GM12878 (cell line): ENCODE results near the gene EFNA1. TPM values are rescaled to one million over a fixed set of nuclear protein-coding genes. Genes with fewer than 3 reads are reported as not detected.

ENCODE experiments used
- ATAC-seq: fragments of 200-7000 bp; cut with Tn5 transposase; 3 replicates; pipeline ENCODE4 v1.9.1; 2020; ENCODE audit warnings: mild to moderate bottlenecking, moderate library complexity
- BruUV-seq: library from RNA; stranded (reverse); fragments of 400-500 nt; replicated peaks from 2 replicates; lab custom pipeline; 2021; lab: Mats Ljungman, UMichigan
- CTCF ChIA-PET: fragments of 300-600 bp; sonication (Branson Sonifier 250); formaldehyde crosslinking; extraction: SDS; loops from one replicate; lab custom pipeline; 2021; ENCODE audit warnings: inconsistent platforms; lab: Yijun Ruan, JAX
- POLR2A ChIA-PET: fragments of 350-600 bp; formaldehyde crosslinking; extraction: SDS; loops from one replicate; lab custom pipeline; 2021; ENCODE audit warnings: inconsistent platforms; lab: Charles Lee
- RAD21 ChIA-PET: fragments of 300-600 bp; sonication (Branson Sonifier 250); formaldehyde crosslinking; loops from one replicate; lab custom pipeline; 2023; ENCODE audit warnings: antibody characterized with exemption; ENCODE audit not compliant: unreplicated experiment; lab: Charles Lee
- SMC1A ChIA-PET: fragments of 300-600 bp; sonication (Branson Sonifier 250); formaldehyde crosslinking; loops from one replicate; lab custom pipeline; 2023; ENCODE audit not compliant: unreplicated experiment, uncharacterized antibody; lab: Charles Lee
- DNase-seq: peaks from one replicate; pipeline ENCODE4 v3.0.0-alpha.2; 2011; ENCODE audit warnings: low read depth, low spot score
- FAIRE-seq: peaks from 3 replicates; lab custom pipeline; 2011; peaks lifted over from hg19 to GRCh38; lab: Jason Lieb, UNC
- H2AFZ ChIP-seq: 2 replicates; pipeline ENCODE4 v1.6.0; 2011; ENCODE audit warnings: low read depth, low read length, control low read depth; ENCODE audit not compliant: control insufficient read depth
- H3K27ac ChIP-seq: 2 replicates; pipeline ENCODE4 v1.5.1; 2011; ENCODE audit warnings: control low read depth; ENCODE audit not compliant: control insufficient read depth, insufficient read depth
- H3K27me3 ChIP-seq, 2 experiments: replicated peaks in 1 of 2; 2 replicates each; pipeline versions ENCODE4 v1.6.0 to v1.6.1; 2011; ENCODE audit warnings: low read length in 1 of 2; ENCODE audit not compliant: control insufficient read depth in 2 of 2, insufficient read depth in 2 of 2
- H3K36me3 ChIP-seq, 2 experiments: 2 replicates each; pipeline ENCODE4 v1.5.1; 2011; ENCODE audit warnings: low read length in 1 of 2; ENCODE audit not compliant: control insufficient read depth in 2 of 2, insufficient read depth in 2 of 2
- H3K4me1 ChIP-seq: 2 replicates; pipeline ENCODE4 v1.6.1; 2011; ENCODE audit warnings: mild to moderate bottlenecking, low read length, moderate library complexity, mixed read lengths; ENCODE audit not compliant: control insufficient read depth, insufficient read depth
- H3K4me2 ChIP-seq: 2 replicates; pipeline ENCODE4 v1.6.0; 2011; ENCODE audit warnings: control low read depth; ENCODE audit not compliant: control insufficient read depth, insufficient read depth
- H3K4me3 ChIP-seq: fragments of 200-600 bp; sonication (generic); 2 replicates; pipeline ENCODE4 v1.5.1; 2016
- H3K79me2 ChIP-seq: 2 replicates; pipeline ENCODE4 v1.6.0; 2011; ENCODE audit warnings: low read length; ENCODE audit not compliant: control insufficient read depth, insufficient read depth
- H3K9ac ChIP-seq: 2 replicates; pipeline ENCODE4 v1.8.0; 2011; ENCODE audit warnings: low read length, control low read depth, mixed read lengths; ENCODE audit not compliant: control insufficient read depth, insufficient read depth
- H3K9me3 ChIP-seq: replicated peaks from 3 replicates; pipeline ENCODE4 v1.5.1; 2011; ENCODE audit warnings: mild to moderate bottlenecking, low read length; ENCODE audit not compliant: control insufficient read depth, insufficient read depth
- H4K20me1 ChIP-seq: 2 replicates; pipeline ENCODE4 v1.6.0; 2011; ENCODE audit not compliant: control insufficient read depth, insufficient read depth
- ATF7 ChIP-seq: fragments of 450-650 bp; IDR thresholded peaks from 2 replicates; pipeline ENCODE4 v1.6.1; 2016; ENCODE audit warnings: low read depth, mild to moderate bottlenecking
- BACH1 ChIP-seq: fragments of 450-650 bp; IDR thresholded peaks from 2 replicates; pipeline ENCODE4 v1.6.1; 2017; ENCODE audit warnings: mild to moderate bottlenecking, borderline replicate concordance
- BRCA1 ChIP-seq: IDR thresholded peaks from 2 replicates; pipeline ENCODE4 v1.6.1; 2011; ENCODE audit warnings: low read depth, low read length, improper control_type of control experiment
- CHD4 ChIP-seq: fragments of 200-600 bp; sonication (generic); IDR thresholded peaks from 2 replicates; pipeline ENCODE4 v1.6.1; 2016; ENCODE audit warnings: mild to moderate bottlenecking
- IRF5 ChIP-seq: fragments of 450-650 bp; IDR thresholded peaks from 2 replicates; pipeline ENCODE4 v1.6.1; 2017; ENCODE audit warnings: borderline replicate concordance
- JUNB ChIP-seq: IDR thresholded peaks from 2 replicates; pipeline ENCODE4 v1.6.1; 2016; ENCODE audit warnings: antibody characterized with exemption, mild to moderate bottlenecking
- JUND ChIP-seq: IDR thresholded peaks from 2 replicates; pipeline ENCODE4 v1.6.1; 2012; ENCODE audit warnings: low read depth, mild to moderate bottlenecking, low read length, improper control_type of control experiment, moderate library complexity
- MEF2B ChIP-seq: fragments of 450-650 bp; IDR thresholded peaks from 2 replicates; pipeline ENCODE4 v1.6.1; 2018; ENCODE audit warnings: mild to moderate bottlenecking, moderate library complexity; ENCODE audit not compliant: partially characterized antibody, poor library complexity, severe bottlenecking
- NFIC ChIP-seq: IDR thresholded peaks from 2 replicates; pipeline ENCODE4 v1.6.1; 2012; ENCODE audit warnings: low read depth, mild to moderate bottlenecking, inconsistent platforms, low read length, moderate library complexity
- NFYA ChIP-seq: IDR thresholded peaks from 2 replicates; pipeline ENCODE4 v1.6.1; 2011; ENCODE audit warnings: low read depth, mild to moderate bottlenecking, low read length, improper control_type of control experiment, borderline replicate concordance
- POU2F2 ChIP-seq: IDR thresholded peaks from 3 replicates; pipeline ENCODE4 v1.6.1; 2011; ENCODE audit warnings: low read depth, mild to moderate bottlenecking, low read length, borderline replicate concordance
- PRDM15 ChIP-seq: fragments of 450-650 bp; formaldehyde crosslinking; IDR thresholded peaks from 2 replicates; pipeline ENCODE4 v1.4.0; 2020; ENCODE audit warnings: mild to moderate bottlenecking, moderate library complexity
- RBBP5 ChIP-seq: fragments of 200-600 bp; sonication (generic); conservative IDR thresholded peaks from 2 replicates; pipeline ENCODE4 v1.6.1; 2016
- RUNX3 ChIP-seq: IDR thresholded peaks from 2 replicates; pipeline ENCODE4 v1.6.1; 2012; ENCODE audit warnings: low read length, inconsistent platforms
- SMC3 ChIP-seq: IDR thresholded peaks from 2 replicates; pipeline ENCODE4 v1.6.1; 2011; ENCODE audit warnings: low read length, improper control_type of control experiment, borderline replicate concordance
- SRF ChIP-seq, 2 experiments: IDR thresholded peaks; 2 replicates each; pipeline ENCODE4 v1.6.1; 2011; ENCODE audit warnings: low read depth in 2 of 2, low read length in 2 of 2, mild to moderate bottlenecking in 1 of 2, moderate library complexity in 1 of 2
- TCF7 ChIP-seq: IDR thresholded peaks from 2 replicates; pipeline ENCODE4 v1.6.1; 2014; ENCODE audit warnings: antibody characterized with exemption, borderline replicate concordance
- ZNF622 ChIP-seq: fragments of 450-650 bp; IDR thresholded peaks from 2 replicates; pipeline ENCODE4 v1.6.1; 2017; ENCODE audit warnings: mild to moderate bottlenecking, inconsistent platforms
- WGBS: methylation state at CpG from one replicate; pipeline ENCODE4 v1.1.6; 2016; ENCODE audit warnings: low lambda C conversion rate; ENCODE audit not compliant: insufficient replicate concordance, insufficient coverage; ENCODE audit errors: missing lambda C conversion rate; 5-methylcytosine and 5-hydroxymethylcytosine counted together
- in situ Hi-C: fragments of 300-500 bp; cut with MboI; formaldehyde crosslinking; loops from 9 replicates; pipeline ENCODE4 v1.14.3; 2018; ENCODE audit warnings: mixed read lengths
- intact Hi-C: fragments of 100-400 bp; cut with micrococcal nuclease; formaldehyde crosslinking; loops from one replicate; pipeline ENCODE4 v1.14.2; 2022; ENCODE audit not compliant: unreplicated experiment
- polyA plus RNA-seq, 11 experiments: library from polyadenylated mRNA; depleted of rRNA in 4 of 11; unstranded in 6 of 11; stranded (reverse) in 5 of 11; fragments of >200 nt; fragmentation: Nextera tagmentation in 4 of 11; fragmentation: Illumina TruSeq in 1 of 11; extraction: Ambion mirVana in 4 of 11; extraction: Trizol in 1 of 11; gene quantifications; 1 replicate in 1 of 11; 2 replicates in 10 of 11; pipeline versions ENCODE4 v1.2.1 to v1.2.3, GENCODE V29; 2011 to 2016; ENCODE audit warnings: inconsistent platforms in 2 of 11, missing spikeins in 2 of 11, low read depth in 1 of 11
- total RNA-seq, 4 experiments: library from RNA; depleted of rRNA in 3 of 4; stranded (reverse); fragments of >200 nt in 3 of 4; fragmentation: Illumina TruSeq in 1 of 4; extraction: Trizol in 1 of 4; gene quantifications; 2 replicates each; pipeline versions ENCODE4 v1.2.1 to v1.2.3, GENCODE V29; 2013 to 2021
- TF ChIP-seq, protein P1 (sequence below): IDR thresholded peaks from 2 replicates; pipeline ENCODE4 v1.6.1; 2012; ENCODE audit warnings: low read depth, low read length, improper control_type of control experiment

EFNA1 gene
- total and polyA plus RNA-seq, 10 of the 15 experiments (the other 5 are each of a cell fraction or from before 2014, with no cell fraction given) = 0.13 to 7.5 (median 0.28) TPM; not detected in 5

GRCh38 chr1:155106862-155107261 lies 20.8 kb upstream of the EFNA1 start:
- ChIA-PET POLR2A (no interaction called here), SMC1A (interaction anchor here (1.2 to 2.1 kb wide), 3 partner anchors 11 to 66 kb away, joined by 5 read pairs; partner anchors contain the start of gene KRTCAP2), CTCF (interaction anchor here (1.2 to 3.0 kb wide), 4 partner anchors 8 to 15 kb away, joined by 3 to 9 read pairs (median 6); no protein-coding TSS in a partner anchor), RAD21 (no interaction called here)
- WGBS = 39% methylated on average over 6 of the region's 6 CpGs
- Histone ChIP-seq H3K4me3 (no peak overlapping the region), H4K20me1 (no peaks in the 10 kb centered on the region), H3K4me2 (no peak overlapping the region), H3K4me1 (no peaks in the 10 kb centered on the region), H3K27me3 (no peaks in the 10 kb centered on the region), H3K27ac (no peak overlapping the region), H3K9ac (no peak overlapping the region), H3K9me3 (no peaks in the 10 kb centered on the region), H3K79me2 (no peaks in the 10 kb centered on the region), H2AFZ (no peak overlapping the region), H3K36me3 (no peaks in the 10 kb centered on the region)
- FAIRE-seq (no peak), ATAC-seq (no peak), DNase-seq (no peak)
- in situ Hi-C loops (no loop called here), intact Hi-C loops (no loop called here)
- TF ChIP-seq NFYA = no peak
- TF ChIP-seq TCF7 = no peak
- TF ChIP-seq MEF2B = no peak
- no peak for TF ChIP-seq RBBP5
- TF ChIP-seq BACH1 = no peak
- no peak for TF ChIP-seq ZNF622
- TF ChIP-seq IRF5 = no peak
- no peak for TF ChIP-seq SRF (IDR thresholded peaks at IDR 0.05; ENCODE audit: low read depth in 2 of 2, low read length in 2 of 2)
- TF ChIP-seq NFIC = no peak
- no peak for TF ChIP-seq SMC3
- TF ChIP-seq, protein P1, sequence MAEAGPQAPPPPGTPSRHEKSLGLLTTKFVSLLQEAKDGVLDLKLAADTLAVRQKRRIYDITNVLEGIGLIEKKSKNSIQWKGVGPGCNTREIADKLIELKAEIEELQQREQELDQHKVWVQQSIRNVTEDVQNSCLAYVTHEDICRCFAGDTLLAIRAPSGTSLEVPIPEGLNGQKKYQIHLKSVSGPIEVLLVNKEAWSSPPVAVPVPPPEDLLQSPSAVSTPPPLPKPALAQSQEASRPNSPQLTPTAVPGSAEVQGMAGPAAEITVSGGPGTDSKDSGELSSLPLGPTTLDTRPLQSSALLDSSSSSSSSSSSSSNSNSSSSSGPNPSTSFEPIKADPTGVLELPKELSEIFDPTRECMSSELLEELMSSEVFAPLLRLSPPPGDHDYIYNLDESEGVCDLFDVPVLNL = no peak
- TF ChIP-seq CHD4 = no peak
- no peak for TF ChIP-seq JUNB
- TF ChIP-seq RUNX3 = no peak
- no peak for TF ChIP-seq JUND
- TF ChIP-seq POU2F2 = no peak
- TF ChIP-seq BRCA1 = no peak
- no peak for TF ChIP-seq ATF7
- TF ChIP-seq PRDM15 (CRISPR knock-in tag) = no peak
- BruUV-seq = no TSS peak
